CD4-positive, alpha-beta T cell (primary cell): ENCODE data around the gene FCRL1. TPM values are rescaled to one million over a fixed set of nuclear protein-coding genes. Genes with fewer than 3 reads are reported as not detected.

Experiments used
- ATAC-seq: fragments of 200-7000 bp; cut with Tn5 transposase; one replicate; pipeline ENCODE4 v1.10.0; 2022; ENCODE audit warnings: mild to moderate bottlenecking; ENCODE audit not compliant: poor library complexity
- CTCF ChIA-PET: fragments of 350-600 bp; sonication (Branson Sonifier 250); formaldehyde crosslinking; loops from one replicate; lab custom pipeline; 2021; ENCODE audit warnings: antibody characterized with exemption, inconsistent platforms; lab: Charles Lee
- POLR2A ChIA-PET: fragments of 350-600 bp; sonication (Branson Sonifier 250); formaldehyde crosslinking; loops from one replicate; lab custom pipeline; 2021; ENCODE audit warnings: antibody characterized with exemption, inconsistent platforms; lab: Charles Lee
- DNase-seq, 14 experiments: peaks; one replicate each; pipeline ENCODE4 v3.0.0-alpha.2; 2013 to 2020; ENCODE audit warnings: mixed read lengths in 2 of 14
- H3K27ac ChIP-seq, 2 donors: one replicate each; pipeline versions ENCODE4 v1.5.1 to v1.7.0; 2013; ENCODE audit warnings: low read length in 2 of 2, low read depth in 1 of 2, mild to moderate bottlenecking in 1 of 2
- H3K27me3 ChIP-seq, 2 experiments: 1 replicate in 1 of 2; 2 replicates in 1 of 2; pipeline versions ENCODE4 v1.6.1 to v1.7.0; 2013; ENCODE audit warnings: low read length in 2 of 2, control low read depth in 1 of 2, mild to moderate bottlenecking in 1 of 2, moderate library complexity in 1 of 2; ENCODE audit not compliant: insufficient read depth in 2 of 2, control insufficient read depth in 1 of 2
- H3K36me3 ChIP-seq: one replicate; pipeline ENCODE4 v1.6.1; 2013; ENCODE audit warnings: low read length, control low read depth; ENCODE audit not compliant: insufficient read depth
- H3K4me1 ChIP-seq: one replicate; pipeline ENCODE4 v1.6.1; 2013; ENCODE audit warnings: low read length, control low read depth; ENCODE audit not compliant: insufficient read depth
- H3K4me3 ChIP-seq: one replicate; pipeline ENCODE4 v1.5.1; 2013; ENCODE audit warnings: mild to moderate bottlenecking, low read length, moderate library complexity
- H3K9me3 ChIP-seq, 2 experiments: 1 replicate in 1 of 2; 2 replicates in 1 of 2; pipeline versions ENCODE4 v1.6.1 to v1.7.0; 2013; ENCODE audit warnings: low read length in 2 of 2, mild to moderate bottlenecking in 2 of 2, control low read depth in 1 of 2, moderate library complexity in 1 of 2; ENCODE audit not compliant: control insufficient read depth in 1 of 2, insufficient read depth in 1 of 2
- H3K27ac Mint-ChIP-seq: one replicate; pipeline ENCODE4 v1.8.0; 2020; ENCODE audit warnings: mixed read lengths
- H3K27me3 Mint-ChIP-seq: one replicate; pipeline ENCODE4 v1.8.0; 2021; ENCODE audit warnings: mixed read lengths
- H3K36me3 Mint-ChIP-seq: one replicate; pipeline ENCODE4 v1.8.0; 2021; ENCODE audit warnings: low read depth, mixed read lengths
- H3K4me1 Mint-ChIP-seq: one replicate; pipeline ENCODE4 v1.8.0; 2021; ENCODE audit warnings: low read depth, mixed read lengths
- H3K4me3 Mint-ChIP-seq: one replicate; pipeline ENCODE4 v1.8.0; 2020; ENCODE audit warnings: mild to moderate bottlenecking, mixed read lengths
- H3K9me3 Mint-ChIP-seq: one replicate; pipeline ENCODE4 v1.8.0; 2020; ENCODE audit warnings: mixed read lengths
- CTCF ChIP-seq: fragments of 200-600 bp; IDR thresholded peaks from one replicate; pipeline ENCODE4 v1.8.0; 2022; ENCODE audit warnings: antibody characterized with exemption, mild to moderate bottlenecking
- intact Hi-C, 2 experiments: fragments of 100-400 bp; cut with DNase I in 1 of 2; cut with micrococcal nuclease in 1 of 2; formaldehyde crosslinking; loops; one replicate each; pipeline versions ENCODE4 v1.15.1 to v1.9.0; 2023 to 2025; cut with DNase I, micrococcal nuclease
- total RNA-seq, 174 experiments: library from RNA in 2 of 174; stranded (reverse) in 2 of 174; gene quantifications; one replicate each; pipeline ENCODE4 v1.2.3 and lab custom pipeline; 2021 to 2026

Gene FCRL1
- total RNA-seq, 2 experiments from 2014 or later: 0.60 to 0.98 TPM

DNA sequence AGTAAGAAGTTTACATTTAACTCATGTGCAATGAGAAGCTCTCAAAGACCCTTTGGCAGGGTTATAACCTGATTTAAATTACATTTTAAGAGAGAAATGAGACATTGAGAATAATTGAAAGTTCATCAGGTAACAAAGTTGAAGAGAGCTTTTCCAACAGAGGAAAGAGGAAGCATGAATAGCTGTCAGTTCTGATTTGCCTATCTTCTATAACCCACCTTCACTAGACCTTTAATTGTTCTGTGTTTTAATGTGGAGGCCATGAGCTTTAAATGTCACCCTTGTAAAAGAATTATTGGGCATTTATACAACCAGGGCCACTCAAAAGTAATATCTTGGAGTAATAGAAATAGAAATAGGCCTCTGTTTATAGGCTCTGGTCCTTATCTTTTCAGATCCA lies 9.3 kb upstream of the FCRL1 start:
- Mint-ChIP-seq H3K9me3 (no peaks in the 10 kb centered on the region), H3K4me3 (no peak overlapping the region), H3K27ac (no peak overlapping the region), H3K4me1 (no peaks in the 10 kb centered on the region), H3K27me3 (peaks cover 21% of the 10 kb centered on the region), H3K36me3 (no peaks in the 10 kb centered on the region)
- ATAC-seq: no peak
- H3K9me3 ChIP-seq: no peaks in the 10 kb centered on the region
- ChIA-PET CTCF (interaction anchor here (1.4 kb wide), 1 partner anchor 30 kb away, joined by 3 read pairs; no protein-coding TSS in a partner anchor), POLR2A (no interaction called here)
- H3K27ac ChIP-seq: no peak overlapping the region
- no peak for DNase-seq
- H3K4me3 ChIP-seq: no peak overlapping the region
- no peaks in the 10 kb centered on the region for H3K4me1 ChIP-seq
- peaks cover 4 to 5% of the 10 kb centered on the region in 2 experiments for H3K27me3 ChIP-seq
- intact Hi-C loops: no loop called here
- no peak for TF ChIP-seq CTCF
- H3K36me3 ChIP-seq: no peaks in the 10 kb centered on the region

DNA sequence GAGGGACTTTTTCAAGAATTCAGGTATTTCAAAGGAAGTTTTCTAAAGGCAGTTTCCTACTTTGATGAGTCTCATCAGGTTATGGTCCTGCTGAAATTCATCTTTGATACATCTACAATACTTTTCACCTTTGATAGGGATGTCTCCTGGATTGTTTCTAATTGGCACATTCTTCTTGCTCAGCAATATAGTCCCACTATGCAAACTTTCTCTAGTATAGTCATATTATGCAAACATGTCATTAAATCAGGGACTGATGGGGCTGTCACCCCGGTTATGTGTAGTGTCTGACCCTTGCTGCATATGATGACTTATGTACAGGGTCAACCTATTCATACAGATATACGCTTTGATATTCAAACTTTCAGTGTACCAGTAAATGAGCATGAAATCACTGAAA lies 379 bp upstream of the FCRL1 start:
- ATAC-seq: no peak
- no peak overlapping the region for H3K4me3 ChIP-seq

DNA sequence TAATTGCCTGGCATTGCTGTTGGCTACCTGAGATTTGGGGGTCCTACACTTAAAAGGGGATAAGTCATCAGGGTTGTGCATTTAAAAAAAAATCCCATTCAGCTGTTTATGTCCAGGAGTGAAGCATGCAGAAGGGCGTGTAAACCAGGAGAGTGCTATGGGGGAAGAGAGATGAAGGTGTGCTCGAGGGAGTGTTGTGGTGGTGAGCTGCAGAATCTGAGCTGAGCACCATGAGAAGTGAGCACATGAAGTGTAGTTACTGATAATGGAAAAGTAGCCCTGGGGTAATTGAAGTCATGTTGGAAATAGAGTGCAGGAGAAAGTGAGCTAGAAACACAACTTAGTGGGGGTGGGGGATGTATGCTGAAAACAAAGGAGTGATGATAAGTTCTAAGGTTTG lies 705 bp downstream of the FCRL1 start:
- intact Hi-C loops: no loop called here
- DNase-seq (no peak), ATAC-seq (no peak)
- H3K4me1 Mint-ChIP-seq: no peaks in the 10 kb centered on the region
- H3K4me1 ChIP-seq: no peaks in the 10 kb centered on the region
- no peak overlapping the region for H3K27ac ChIP-seq
- H3K27me3 Mint-ChIP-seq: peaks cover 6% of the 10 kb centered on the region
- ChIA-PET CTCF (no interaction called here), POLR2A (no interaction called here)
- H3K9me3 ChIP-seq: peaks cover 0 to under 1% of the 10 kb centered on the region in 2 experiments
- no peak overlapping the region for H3K4me3 Mint-ChIP-seq
- no peak for TF ChIP-seq CTCF
- no peak overlapping the region for H3K27ac Mint-ChIP-seq
- no peaks in the 10 kb centered on the region for H3K36me3 Mint-ChIP-seq
- no peaks in the 10 kb centered on the region for H3K36me3 ChIP-seq
- peaks cover 3% of the 10 kb centered on the region for H3K9me3 Mint-ChIP-seq
- no peaks in the 10 kb centered on the region for H3K27me3 ChIP-seq
- no peak overlapping the region for H3K4me3 ChIP-seq

More for the DNA sequence above, 379 bp upstream of the FCRL1 start:
- Histone ChIP-seq H3K27me3 (peaks cover 0 to 4% of the 10 kb centered on the region in 2 experiments), H3K36me3 (no peaks in the 10 kb centered on the region), H3K9me3 (no peaks in the 10 kb centered on the region), H3K27ac (no peak overlapping the region), H3K4me1 (no peaks in the 10 kb centered on the region)
- ChIA-PET POLR2A (no interaction called here), CTCF (no interaction called here)
- no peak for DNase-seq
- no peak overlapping the region for H3K4me3 Mint-ChIP-seq
- no peak for TF ChIP-seq CTCF
- no peaks in the 10 kb centered on the region for H3K36me3 Mint-ChIP-seq
- no peaks in the 10 kb centered on the region for H3K4me1 Mint-ChIP-seq
- H3K27me3 Mint-ChIP-seq: peaks cover 15% of the 10 kb centered on the region
- intact Hi-C loops: no loop called here
- H3K9me3 Mint-ChIP-seq: no peaks in the 10 kb centered on the region
- H3K27ac Mint-ChIP-seq: no peak overlapping the region
